Fibroblast of lung (primary cell): ENCODE results near the gene PXDC1. TPM values are rescaled to one million over a fixed set of nuclear protein-coding genes. Genes with fewer than 3 reads are reported as not detected.

Experiments used
- DNase-seq, 2 donors: peaks; one replicate each; pipeline versions ENCODE4 v3.0.0 to v3.0.0-alpha.2; 2010; ENCODE audit warnings: low read depth in 2 of 2
- H2AFZ ChIP-seq: 2 replicates; pipeline ENCODE4 v1.5.1; 2012; ENCODE audit warnings: low read length, control low read depth, inconsistent platforms
- H3K27ac ChIP-seq: 2 replicates; pipeline ENCODE4 v1.5.1; 2011; ENCODE audit warnings: low read length, control low read depth; ENCODE audit not compliant: insufficient read depth
- H3K27me3 ChIP-seq: 2 replicates; pipeline ENCODE4 v1.5.1; 2011; ENCODE audit warnings: mild to moderate bottlenecking, low read length; ENCODE audit not compliant: control insufficient read depth, insufficient read depth
- H3K36me3 ChIP-seq: 2 replicates; pipeline ENCODE4 v1.5.1; 2011; ENCODE audit warnings: low read length; ENCODE audit not compliant: control insufficient read depth, insufficient read depth
- H3K4me1 ChIP-seq: 2 replicates; pipeline ENCODE4 v1.5.1; 2011; ENCODE audit warnings: low read length; ENCODE audit not compliant: control insufficient read depth, insufficient read depth; ENCODE audit errors: extremely low read depth
- H3K4me2 ChIP-seq: 2 replicates; pipeline ENCODE4 v1.5.1; 2011; ENCODE audit warnings: low read length, control low read depth; ENCODE audit not compliant: insufficient read depth; ENCODE audit errors: extremely low read depth
- H3K4me3 ChIP-seq, 4 experiments: fragments of 200-600 bp in 1 of 4; sonication (generic) in 1 of 4; replicated peaks in 1 of 4; 2 replicates each; pipeline ENCODE4 v1.5.1; 2011 to 2016; ENCODE audit warnings: low read length in 4 of 4, low read depth in 3 of 4, mild to moderate bottlenecking in 3 of 4, control low read depth in 2 of 4, inconsistent platforms in 1 of 4, mixed read lengths in 1 of 4; ENCODE audit not compliant: insufficient read depth in 1 of 4; ENCODE audit errors: control extremely low read depth in 1 of 4
- H3K79me2 ChIP-seq: 2 replicates; pipeline ENCODE4 v1.5.1; 2012; ENCODE audit warnings: mild to moderate bottlenecking, low read length, inconsistent platforms; ENCODE audit not compliant: control insufficient read depth, insufficient read depth
- H3K9ac ChIP-seq: 2 replicates; pipeline ENCODE4 v1.5.1; 2011; ENCODE audit warnings: mild to moderate bottlenecking, low read length, control low read depth; ENCODE audit not compliant: insufficient read depth
- H3K9me3 ChIP-seq: 2 replicates; pipeline ENCODE4 v1.5.1; 2012; ENCODE audit warnings: low read depth, low read length; ENCODE audit not compliant: control insufficient read depth, insufficient read depth
- H4K20me1 ChIP-seq: 2 replicates; pipeline ENCODE4 v1.5.1; 2011; ENCODE audit warnings: low read length; ENCODE audit not compliant: control insufficient read depth, insufficient read depth; ENCODE audit errors: extremely low read depth
- CTCF ChIP-seq, 2 donors: IDR thresholded peaks in 1 of 2; conservative IDR thresholded peaks in 1 of 2; 1 replicate in 1 of 2; 2 replicates in 1 of 2; pipeline ENCODE4 v1.5.1; 2011 to 2012; ENCODE audit warnings: low read length in 2 of 2, control low read depth in 1 of 2, inconsistent platforms in 1 of 2, low read depth in 1 of 2, mild to moderate bottlenecking in 1 of 2
- EZH2 ChIP-seq: IDR thresholded peaks from 2 replicates; pipeline ENCODE4 v1.5.1; 2012; ENCODE audit warnings: low read length, control low read depth, mild to moderate bottlenecking; ENCODE audit errors: missing control alignments
- polyA plus RNA-seq, 2 donors: library from polyadenylated mRNA; depleted of rRNA in 1 of 2; stranded (reverse) in 1 of 2; unstranded in 1 of 2; fragments of >200 nt; gene quantifications; 2 replicates each; pipeline ENCODE4 v1.2.1, GENCODE V29; 2011 to 2012; ENCODE audit warnings: missing spikeins in 1 of 2
- total RNA-seq: library from RNA; depleted of rRNA; stranded (reverse); fragments of >200 nt; gene quantifications from 2 replicates; pipeline ENCODE4 v1.2.1, GENCODE V29; 2014

Gene PXDC1
- total and polyA plus RNA-seq, 2 donors (not counting 1 experiment from before 2014, with no cell fraction given): 30.3 to 52.7 TPM

GRCh38 chr6:3777730-3778461 is 26.4 kb upstream of the PXDC1 start:
- no peaks in the 10 kb centered on the region for H4K20me1 ChIP-seq
- no peaks in the 10 kb centered on the region for H3K27me3 ChIP-seq
- H3K9ac ChIP-seq: no peak overlapping the region
- H3K4me1 ChIP-seq: peaks cover 2% of the 10 kb centered on the region
- TF ChIP-seq CTCF (conservative IDR thresholded peaks at IDR 0.05 in 1 of 2, IDR thresholded peaks at IDR 0.05 in 1 of 2; ENCODE audit: low read depth in 1 of 2, low read length in 2 of 2) (no peak), EZH2 (no peak)
- no peaks in the 10 kb centered on the region for H3K9me3 ChIP-seq
- no peak overlapping the region for H3K4me3 ChIP-seq
- no peak overlapping the region for H3K27ac ChIP-seq
- H2AFZ ChIP-seq: no peak overlapping the region
- no peak for DNase-seq
- no peaks in the 10 kb centered on the region for H3K79me2 ChIP-seq
- H3K4me2 ChIP-seq: no peak overlapping the region
- H3K36me3 ChIP-seq: no peaks in the 10 kb centered on the region

GRCh38 chr6:3776881-3777507 is 25.5 kb upstream of the PXDC1 start:
- no peaks in the 10 kb centered on the region for H3K27me3 ChIP-seq
- H3K27ac ChIP-seq: no peak overlapping the region
- no peaks in the 10 kb centered on the region for H3K79me2 ChIP-seq
- no peak overlapping the region for H3K4me2 ChIP-seq
- no peak overlapping the region for H3K9ac ChIP-seq
- TF ChIP-seq EZH2 (no peak), CTCF (conservative IDR thresholded peaks at IDR 0.05 in 1 of 2, IDR thresholded peaks at IDR 0.05 in 1 of 2; ENCODE audit: low read depth in 1 of 2, low read length in 2 of 2) (no peak)
- H3K4me1 ChIP-seq: no peaks in the 10 kb centered on the region
- no peaks in the 10 kb centered on the region for H4K20me1 ChIP-seq
- no peaks in the 10 kb centered on the region for H3K36me3 ChIP-seq
- no peak overlapping the region for H3K4me3 ChIP-seq
- no peak for DNase-seq
- no peaks in the 10 kb centered on the region for H3K9me3 ChIP-seq
- no peak overlapping the region for H2AFZ ChIP-seq

- Histone ChIP-seq H3K4me1 (no peaks in the 10 kb centered on the region), H3K36me3 (no peaks in the 10 kb centered on the region)
Measured at GRCh38 chr6:3775847-3776246, 24.3 kb upstream of the PXDC1 start.

More at GRCh38 chr6:3775847-3776246, 24.3 kb upstream of the PXDC1 start:
- H3K27ac ChIP-seq: no peak overlapping the region
- no peaks in the 10 kb centered on the region for H3K79me2 ChIP-seq
- H3K9ac ChIP-seq: no peak overlapping the region
- H2AFZ ChIP-seq: no peak overlapping the region
- no peaks in the 10 kb centered on the region for H3K9me3 ChIP-seq
- no peaks in the 10 kb centered on the region for H4K20me1 ChIP-seq
- no peaks in the 10 kb centered on the region for H3K27me3 ChIP-seq
- TF ChIP-seq EZH2 (no peak), CTCF (conservative IDR thresholded peaks at IDR 0.05 in 1 of 2, IDR thresholded peaks at IDR 0.05 in 1 of 2; ENCODE audit: low read depth in 1 of 2, low read length in 2 of 2) (no peak)
- H3K4me2 ChIP-seq: no peak overlapping the region
- H3K4me3 ChIP-seq: no peak overlapping the region
- DNase-seq: no peak
